ENCODE data around the gene RAD21L1. TPM values are rescaled to one million over a fixed set of nuclear protein-coding genes. Genes with fewer than 3 reads are reported as not detected.
A peak's percentile ranks its signal among the peaks of the same experiment; 100 is the strongest.

Gene RAD21L1
- total RNA-seq, 1 experiment from 2014 or later = not detected

GRCh38 chr20:1300083-1300840 lies 74.4 kb downstream of the RAD21L1 start:
- Histone ChIP-seq H3K4me2 (ENCODE audit: low read depth, low read length, poor library complexity, severe bottlenecking) (no peak overlapping the region), H3K9ac (ENCODE audit: low read length) (no peak overlapping the region), H3K9me2 (replicated peaks; ENCODE audit: insufficient read depth, low read length) (no peaks in the 10 kb centered on the region), H3K79me2 (ENCODE audit: low read length) (no peaks in the 10 kb centered on the region), H3K4me3 (ENCODE audit: low read length) (no peak overlapping the region), H3K4me1 (ENCODE audit: low read length) (no peaks in the 10 kb centered on the region), H4K20me1 (ENCODE audit: insufficient read depth, low read depth, low read length) (no peaks in the 10 kb centered on the region), H3K36me3 (ENCODE audit: insufficient read depth, low read length) (no peaks in the 10 kb centered on the region), H2AFZ (ENCODE audit: low read length) (no peak overlapping the region), H3K9me3 (ENCODE audit: low read length) (no peaks in the 10 kb centered on the region), H3K27ac (ENCODE audit: low read length) (no peak overlapping the region), H3K27me3 (ENCODE audit: low read length) (no peaks in the 10 kb centered on the region)
- DNase-seq = no peak

GRCh38 chr20:1301031-1301529 lies 75.2 kb downstream of the RAD21L1 start:
- Histone ChIP-seq H3K4me1 (ENCODE audit: low read length) (no peaks in the 10 kb centered on the region), H3K4me3 (ENCODE audit: low read length) (no peak overlapping the region), H2AFZ (ENCODE audit: low read length) (no peak overlapping the region), H3K9me2 (replicated peaks; ENCODE audit: insufficient read depth, low read length) (no peaks in the 10 kb centered on the region), H3K9me3 (ENCODE audit: low read length) (no peaks in the 10 kb centered on the region), H3K4me2 (ENCODE audit: low read depth, low read length, poor library complexity, severe bottlenecking) (no peak overlapping the region), H4K20me1 (ENCODE audit: insufficient read depth, low read depth, low read length) (no peaks in the 10 kb centered on the region), H3K27me3 (ENCODE audit: low read length) (no peaks in the 10 kb centered on the region), H3K27ac (ENCODE audit: low read length) (no peak overlapping the region), H3K9ac (ENCODE audit: low read length) (no peak overlapping the region), H3K36me3 (ENCODE audit: insufficient read depth, low read length) (no peaks in the 10 kb centered on the region), H3K79me2 (ENCODE audit: low read length) (no peaks in the 10 kb centered on the region)
- no peak for DNase-seq

- Histone ChIP-seq H3K9me2 (replicated peaks; ENCODE audit: insufficient read depth, low read length) (no peaks in the 10 kb centered on the region), H3K9me3 (ENCODE audit: low read length) (no peaks in the 10 kb centered on the region), H3K4me3 (ENCODE audit: low read length) (no peak overlapping the region), H3K27me3 (ENCODE audit: low read length) (no peaks in the 10 kb centered on the region), H2AFZ (ENCODE audit: low read length) (no peak overlapping the region), H3K36me3 (ENCODE audit: insufficient read depth, low read length) (no peaks in the 10 kb centered on the region), H3K79me2 (ENCODE audit: low read length) (no peaks in the 10 kb centered on the region), H3K4me1 (ENCODE audit: low read length) (no peaks in the 10 kb centered on the region), H3K27ac (ENCODE audit: low read length) (no peak overlapping the region), H3K9ac (ENCODE audit: low read length) (no peak overlapping the region), H3K4me2 (ENCODE audit: low read depth, low read length, poor library complexity, severe bottlenecking) (no peak overlapping the region), H4K20me1 (ENCODE audit: insufficient read depth, low read depth, low read length) (no peaks in the 10 kb centered on the region)
- peak; percentile 70 for DNase-seq
These were observed 77.1 kb downstream of the RAD21L1 start for GRCh38 chr20:1302685-1303541.

DNA sequence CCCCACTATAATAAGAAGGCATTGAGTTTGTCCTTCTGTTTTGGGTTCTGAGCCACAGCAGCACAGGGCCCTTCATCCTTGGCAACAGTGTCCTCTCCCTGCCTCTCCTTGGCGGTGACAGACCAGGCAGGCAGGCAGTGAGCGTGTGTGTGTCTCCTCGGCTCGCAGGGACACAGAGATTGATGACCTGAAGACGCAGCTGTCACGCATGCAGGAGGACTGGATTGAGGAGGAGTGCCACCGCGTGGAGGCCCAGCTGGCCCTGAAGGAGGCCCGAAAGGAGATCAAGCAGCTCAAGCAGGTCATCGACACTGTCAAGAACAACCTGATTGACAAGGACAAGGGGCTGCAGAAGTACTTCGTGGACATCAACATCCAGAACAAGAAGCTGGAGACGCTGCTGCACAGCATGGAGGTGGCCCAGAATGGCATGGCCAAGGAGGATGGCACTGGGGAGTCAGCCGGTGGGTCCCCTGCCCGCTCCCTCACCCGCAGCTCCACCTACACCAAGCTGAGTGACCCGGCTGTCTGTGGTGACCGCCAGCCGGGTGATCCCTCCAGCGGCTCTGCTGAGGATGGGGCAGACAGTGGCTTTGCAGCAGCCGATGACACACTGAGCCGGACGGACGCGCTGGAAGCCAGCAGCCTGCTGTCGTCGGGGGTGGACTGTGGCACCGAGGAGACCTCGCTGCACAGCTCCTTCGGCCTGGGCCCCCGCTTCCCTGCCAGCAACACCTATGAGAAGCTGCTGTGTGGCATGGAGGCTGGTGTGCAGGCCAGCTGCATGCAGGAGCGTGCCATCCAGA lies 79.1 kb downstream of the RAD21L1 start:
- H3K79me2 ChIP-seq (ENCODE audit: low read length) = no peaks in the 10 kb centered on the region
- H3K9me3 ChIP-seq (ENCODE audit: low read length) = no peaks in the 10 kb centered on the region
- no peak overlapping the region for H2AFZ ChIP-seq (ENCODE audit: low read length)
- H3K27ac ChIP-seq (ENCODE audit: low read length) = no peak overlapping the region
- no peak for DNase-seq
- H3K27me3 ChIP-seq (ENCODE audit: low read length) = no peaks in the 10 kb centered on the region
- H3K9me2 ChIP-seq (replicated peaks; ENCODE audit: insufficient read depth, low read length) = no peaks in the 10 kb centered on the region
- H3K4me2 ChIP-seq (ENCODE audit: low read depth, low read length, poor library complexity, severe bottlenecking) = no peak overlapping the region
- no peak overlapping the region for H3K4me3 ChIP-seq (ENCODE audit: low read length)
- H4K20me1 ChIP-seq (ENCODE audit: insufficient read depth, low read depth, low read length) = no peaks in the 10 kb centered on the region
- no peak overlapping the region for H3K9ac ChIP-seq (ENCODE audit: low read length)
- H3K4me1 ChIP-seq (ENCODE audit: low read length) = no peaks in the 10 kb centered on the region
- no peaks in the 10 kb centered on the region for H3K36me3 ChIP-seq (ENCODE audit: insufficient read depth, low read length)

Other genes with a start within 250 kb of the RAD21L1 start
- gene RSPO4, start 223.7 kb upstream of the RAD21L1 start, total RNA-seq (2014; rRNA removed; shearing (Covaris generic); ENCODE audit: low replicate concordance) = not detected in 2 replicates
- 26.3 and 39.1 TPM in 2 replicates for gene PSMF1, start 107.4 kb upstream of the RAD21L1 start, total RNA-seq (2014; rRNA removed; shearing (Covaris generic); ENCODE audit: low replicate concordance)
- gene TMEM74B, start 41.1 kb upstream of the RAD21L1 start, total RNA-seq (2014; rRNA removed; shearing (Covaris generic); ENCODE audit: low replicate concordance) = not detected in 2 replicates
- not detected in 2 replicates for gene C20orf202, start 22.6 kb upstream of the RAD21L1 start, total RNA-seq (2014; rRNA removed; shearing (Covaris generic); ENCODE audit: low replicate concordance)
- gene SNPH, start 40.2 kb downstream of the RAD21L1 start, total RNA-seq (2014; rRNA removed; shearing (Covaris generic); ENCODE audit: low replicate concordance) = 0.93 and 1.4 TPM in 2 replicates
- 1.8 TPM in 1 of 2 replicates, not detected in the other for gene SDCBP2, start 103.1 kb downstream of the RAD21L1 start, total RNA-seq (2014; rRNA removed; shearing (Covaris generic); ENCODE audit: low replicate concordance)
- 105 and 187 TPM in 2 replicates for gene FKBP1A, start 167.0 kb downstream of the RAD21L1 start, total RNA-seq (2014; rRNA removed; shearing (Covaris generic); ENCODE audit: low replicate concordance)
- gene NSFL1C, start 240.8 kb downstream of the RAD21L1 start, total RNA-seq (2014; rRNA removed; shearing (Covaris generic); ENCODE audit: low replicate concordance) = 19.4 and 20.9 TPM in 2 replicates